Mesenchymal stem cell (in vitro differentiated cells and primary cell): ENCODE results near the gene POLRMT.

Experiments used
- DNase-seq: peaks from one replicate; pipeline ENCODE4 v3.0.0-alpha.2; 2013
- H2AFZ ChIP-seq: one replicate; pipeline ENCODE4 v1.6.1; 2013; ENCODE audit warnings: low read depth, mild to moderate bottlenecking, control low read depth, inconsistent platforms, low read length, moderate library complexity
- H2AK5ac ChIP-seq: 2 replicates; pipeline ENCODE4 v1.6.1; 2013; ENCODE audit warnings: low read length, moderate library complexity, mild to moderate bottlenecking, inconsistent platforms; ENCODE audit not compliant: severe bottlenecking
- H2BK120ac ChIP-seq: one replicate; pipeline ENCODE4 v1.6.1; 2013; ENCODE audit warnings: low read depth, mild to moderate bottlenecking, inconsistent platforms, low read length, moderate library complexity
- H2BK12ac ChIP-seq, 2 experiments: one replicate each; pipeline ENCODE4 v1.6.1; 2013; ENCODE audit warnings: inconsistent platforms in 2 of 2, low read length in 2 of 2, mild to moderate bottlenecking in 2 of 2, moderate library complexity in 2 of 2, control low read depth in 1 of 2
- H2BK15ac ChIP-seq: one replicate; pipeline ENCODE4 v1.6.1; 2013; ENCODE audit warnings: mild to moderate bottlenecking, low read depth, inconsistent platforms; ENCODE audit not compliant: poor library complexity, severe bottlenecking
- H2BK5ac ChIP-seq: 2 replicates; pipeline ENCODE4 v1.6.1; 2013; ENCODE audit warnings: low read depth, mild to moderate bottlenecking, low read length, control low read depth, inconsistent platforms; ENCODE audit not compliant: poor library complexity, severe bottlenecking
- H3K14ac ChIP-seq, 2 experiments: one replicate each; pipeline ENCODE4 v1.6.1; 2013; ENCODE audit warnings: inconsistent platforms in 2 of 2, low read length in 2 of 2, control low read depth in 1 of 2, mild to moderate bottlenecking in 1 of 2, moderate library complexity in 1 of 2
- H3K18ac ChIP-seq, 2 experiments: one replicate each; pipeline ENCODE4 v1.6.1; 2013; ENCODE audit warnings: inconsistent platforms in 2 of 2, low read length in 2 of 2, control low read depth in 1 of 2, low read depth in 1 of 2, mild to moderate bottlenecking in 1 of 2
- H3K23ac ChIP-seq, 2 experiments: one replicate each; pipeline ENCODE4 v1.6.1; 2013; ENCODE audit warnings: inconsistent platforms in 2 of 2, low read length in 2 of 2, mild to moderate bottlenecking in 2 of 2, moderate library complexity in 2 of 2, control low read depth in 1 of 2
- H3K27ac ChIP-seq: 2 replicates; pipeline ENCODE4 v1.5.1; 2013; ENCODE audit warnings: mild to moderate bottlenecking, moderate library complexity, low read length, control low read depth, inconsistent platforms; ENCODE audit not compliant: poor library complexity, severe bottlenecking
- H3K27me3 ChIP-seq, 2 experiments: 2 replicates each; pipeline versions ENCODE4 v1.6.1 to v1.7.0; 2013; ENCODE audit warnings: low read length in 2 of 2, mild to moderate bottlenecking in 2 of 2, moderate library complexity in 2 of 2, control low read depth in 1 of 2, inconsistent platforms in 1 of 2; ENCODE audit not compliant: control insufficient read depth in 1 of 2, insufficient read depth in 1 of 2
- H3K36me3 ChIP-seq, 2 experiments: 2 replicates each; pipeline versions ENCODE4 v1.6.1 to v1.7.0; 2013; ENCODE audit warnings: low read length in 2 of 2, control low read depth in 1 of 2, inconsistent platforms in 1 of 2, low read depth in 1 of 2, mild to moderate bottlenecking in 1 of 2; ENCODE audit not compliant: insufficient read depth in 2 of 2, control insufficient read depth in 1 of 2
- H3K4ac ChIP-seq, 2 experiments: one replicate each; pipeline ENCODE4 v1.6.1; 2013; ENCODE audit warnings: inconsistent platforms in 2 of 2, low read length in 2 of 2, mild to moderate bottlenecking in 2 of 2, moderate library complexity in 2 of 2, control low read depth in 1 of 2, low read depth in 1 of 2
- H3K4me1 ChIP-seq: 2 replicates; pipeline ENCODE4 v1.6.1; 2013; ENCODE audit warnings: low read depth, low read length, control low read depth; ENCODE audit not compliant: control insufficient read depth, insufficient read depth
- H3K4me2 ChIP-seq: 2 replicates; pipeline ENCODE4 v1.6.1; 2013; ENCODE audit warnings: low read length, mild to moderate bottlenecking, inconsistent platforms; ENCODE audit not compliant: poor library complexity, severe bottlenecking
- H3K4me3 ChIP-seq, 2 experiments: 2 replicates each; pipeline versions ENCODE4 v1.5.1 to v1.7.0; 2013; ENCODE audit warnings: low read length in 2 of 2, mild to moderate bottlenecking in 2 of 2, control low read depth in 1 of 2, low read depth in 1 of 2; ENCODE audit not compliant: insufficient read depth in 1 of 2
- H3K79me1 ChIP-seq: replicated peaks from 2 replicates; pipeline ENCODE4 v1.6.1; 2013; ENCODE audit warnings: mild to moderate bottlenecking, control low read depth, low read length, inconsistent platforms; ENCODE audit not compliant: poor library complexity, severe bottlenecking
- H3K9ac ChIP-seq: 2 replicates; pipeline ENCODE4 v1.7.0; 2013; ENCODE audit warnings: mild to moderate bottlenecking, low read length, moderate library complexity
- H3K9me3 ChIP-seq: 2 replicates; pipeline ENCODE4 v1.7.0; 2013; ENCODE audit warnings: mild to moderate bottlenecking, low read length; ENCODE audit not compliant: control insufficient read depth
- H4K8ac ChIP-seq: one replicate; pipeline ENCODE4 v1.6.1; 2013; ENCODE audit warnings: inconsistent platforms, mild to moderate bottlenecking, low read length, moderate library complexity
- H4K91ac ChIP-seq: one replicate; pipeline ENCODE4 v1.6.1; 2013; ENCODE audit warnings: mild to moderate bottlenecking, low read length, inconsistent platforms
- WGBS: methylation state at CpG from one replicate; pipeline ENCODE4 v1.1.7; 2013; ENCODE audit warnings: mixed read lengths; 5-methylcytosine and 5-hydroxymethylcytosine counted together

The POLRMT gene

GRCh38 chr19:644789-645188 lies 11.5 kb upstream of the POLRMT start:
- Histone ChIP-seq H2AK5ac (no peak overlapping the region), H3K4me2 (no peak overlapping the region), H2BK5ac (no peak overlapping the region), H2BK15ac (peak overlapping the region; percentile 77), H3K18ac (no peak overlapping the region), H2AFZ (no peak overlapping the region), H3K27me3 (no peaks in the 10 kb centered on the region), H3K4me3 (no peak overlapping the region), H2BK12ac (no peak overlapping the region), H2BK120ac (no peak overlapping the region), H3K4ac (no peak overlapping the region), H3K9me3 (no peaks in the 10 kb centered on the region), H4K8ac (no peak overlapping the region), H3K9ac (no peak overlapping the region), H4K91ac (no peak overlapping the region), H3K27ac (no peak overlapping the region), H3K36me3 (peaks cover 36 to 73% of the 10 kb centered on the region in 2 experiments), H3K79me1 (peaks cover 17% of the 10 kb centered on the region), H3K4me1 (peaks cover 4% of the 10 kb centered on the region), H3K14ac (no peak overlapping the region), H3K23ac (no peak overlapping the region)
- DNase-seq, result no peak
- 90% methylated on average over 14 of the region's 14 CpGs for WGBS

- 89% methylated on average over 28 of the region's 28 CpGs for WGBS
- Histone ChIP-seq H3K4me2 (no peak overlapping the region), H3K18ac (no peak overlapping the region)
Observed at GRCh38 chr19:644363-644762, 11.0 kb upstream of the POLRMT start.

GRCh38 chr19:643736-644135 lies 10.4 kb upstream of the POLRMT start:
- no peak overlapping the region for H3K14ac ChIP-seq
- H3K4me1 ChIP-seq, result peaks cover 12% of the 10 kb centered on the region
- H3K79me1 ChIP-seq, result peaks cover 13% of the 10 kb centered on the region
- peaks cover 30 to 63% of the 10 kb centered on the region in 2 experiments for H3K36me3 ChIP-seq
- no peak overlapping the region for H2AFZ ChIP-seq
- H4K91ac ChIP-seq, result no peak overlapping the region
- no peak overlapping the region for H4K8ac ChIP-seq
- H3K18ac ChIP-seq, result no peak overlapping the region
- no peak overlapping the region for H2BK15ac ChIP-seq
- H3K23ac ChIP-seq, result no peak overlapping the region
- H3K27ac ChIP-seq, result no peak overlapping the region
- no peak overlapping the region for H2BK5ac ChIP-seq
- H3K4ac ChIP-seq, result no peak overlapping the region
- H2BK12ac ChIP-seq, result no peak overlapping the region
- H3K9ac ChIP-seq, result no peak overlapping the region
- H3K27me3 ChIP-seq, result peaks cover 0 to 3% of the 10 kb centered on the region in 2 experiments
- no peak for DNase-seq
- H3K9me3 ChIP-seq, result no peaks in the 10 kb centered on the region
- WGBS, result 96% methylated on average over 21 of the region's 24 CpGs
- H3K4me2 ChIP-seq, result no peak overlapping the region
- no peak overlapping the region for H2BK120ac ChIP-seq
- no peak overlapping the region for H2AK5ac ChIP-seq
- no peak overlapping the region for H3K4me3 ChIP-seq

More at GRCh38 chr19:644363-644762, 11.0 kb upstream of the POLRMT start:
- Histone ChIP-seq H2BK15ac (peak overlapping the region; percentile 77), H3K36me3 (peaks cover 33 to 69% of the 10 kb centered on the region in 2 experiments), H4K8ac (no peak overlapping the region), H2BK5ac (no peak overlapping the region), H3K27ac (no peak overlapping the region), H2AFZ (no peak overlapping the region), H3K14ac (no peak overlapping the region), H3K9ac (no peak overlapping the region), H3K4me1 (peaks cover 6% of the 10 kb centered on the region), H3K4me3 (no peak overlapping the region), H3K79me1 (peaks cover 15% of the 10 kb centered on the region), H2BK12ac (no peak overlapping the region), H3K27me3 (no peaks in the 10 kb centered on the region), H3K4ac (no peak overlapping the region), H2AK5ac (no peak overlapping the region), H3K9me3 (no peaks in the 10 kb centered on the region), H4K91ac (no peak overlapping the region), H2BK120ac (no peak overlapping the region), H3K23ac (no peak overlapping the region)
- no peak for DNase-seq

DNA sequence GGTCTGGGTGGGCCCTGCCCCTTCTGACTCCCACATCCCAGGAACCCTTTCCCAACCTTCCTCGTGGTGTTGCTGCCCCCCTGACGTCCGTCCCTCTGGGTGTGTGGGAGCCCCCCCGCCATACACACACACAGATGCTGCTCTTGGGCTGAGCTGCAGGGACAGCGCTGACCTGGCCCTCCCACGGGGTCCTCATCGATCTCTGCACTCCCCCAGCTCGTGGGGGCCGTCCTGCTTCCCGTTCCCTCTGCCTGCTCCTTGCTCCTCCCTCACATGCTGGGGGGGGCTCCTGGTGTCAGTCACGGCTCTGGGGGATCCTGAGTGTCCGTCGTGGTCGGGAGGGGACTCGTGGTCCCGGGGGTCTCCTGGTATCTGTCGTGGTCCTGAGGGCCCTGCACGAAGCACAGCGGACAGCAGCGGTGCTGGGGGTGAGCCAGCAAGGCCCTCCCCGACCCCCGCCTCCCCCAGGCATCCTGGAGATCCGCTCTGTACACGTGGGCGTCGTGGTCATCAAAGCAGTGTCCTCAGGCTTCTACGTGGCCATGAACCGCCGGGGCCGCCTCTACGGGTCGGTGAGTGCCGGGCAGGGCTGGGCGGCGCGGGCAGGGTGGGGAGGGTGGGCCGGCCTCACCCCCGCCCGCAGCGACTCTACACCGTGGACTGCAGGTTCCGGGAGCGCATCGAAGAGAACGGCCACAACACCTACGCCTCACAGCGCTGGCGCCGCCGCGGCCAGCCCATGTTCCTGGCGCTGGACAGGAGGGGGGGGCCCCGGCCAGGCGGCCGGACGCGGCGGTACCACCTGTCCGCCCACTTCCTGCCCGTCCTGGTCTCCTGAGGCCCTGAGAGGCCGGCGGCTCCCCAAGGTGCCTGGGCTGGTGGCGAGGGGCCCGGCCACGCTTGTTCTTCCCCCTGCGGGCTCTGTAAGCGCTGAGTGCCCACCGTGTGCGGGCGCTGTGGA lies 9.7 kb upstream of the POLRMT start:
- no peak for DNase-seq
- no peak overlapping the region for H2BK15ac ChIP-seq
- no peak overlapping the region for H3K27ac ChIP-seq
- no peak overlapping the region for H3K23ac ChIP-seq
- no peak overlapping the region for H3K4ac ChIP-seq
- no peak overlapping the region for H2BK120ac ChIP-seq
- no peak overlapping the region for H2BK12ac ChIP-seq
- H3K27me3 ChIP-seq, result peaks cover 0 to 8% of the 10 kb centered on the region in 2 experiments
- H3K79me1 ChIP-seq, result peaks cover 13% of the 10 kb centered on the region
- H4K91ac ChIP-seq, result no peak overlapping the region
- no peak overlapping the region for H3K4me2 ChIP-seq
- whole genome bisulfite sequencing, result 89% methylated on average over 65 of the region's 70 CpGs
- no peaks in the 10 kb centered on the region for H3K9me3 ChIP-seq
- no peak overlapping the region for H2BK5ac ChIP-seq
- no peak overlapping the region for H2AK5ac ChIP-seq
- H2AFZ ChIP-seq, result no peak overlapping the region
- H3K36me3 ChIP-seq, result peaks cover 25 to 56% of the 10 kb centered on the region in 2 experiments
- no peak overlapping the region for H4K8ac ChIP-seq
- H3K18ac ChIP-seq, result no peak overlapping the region
- H3K4me1 ChIP-seq, result peaks cover 12% of the 10 kb centered on the region
- no peak overlapping the region for H3K4me3 ChIP-seq
- no peak overlapping the region for H3K14ac ChIP-seq
- no peak overlapping the region for H3K9ac ChIP-seq
